Activated B cell treated with CpG ODN at 0.5 μM for 24 hours (primary cell): ENCODE data around the gene DGKI. TPM values are rescaled to one million over a fixed set of nuclear protein-coding genes. Genes with fewer than 3 reads are reported as not detected.

ENCODE experiments used
- ATAC-seq: fragments of 200-7000 bp; cut with Tn5 transposase; one replicate; pipeline ENCODE4 v1.10.0; 2021; ENCODE audit warnings: low read depth, mild to moderate bottlenecking, moderate library complexity
- CTCF ChIA-PET: fragments of 350-600 bp; sonication (Branson Sonifier 250); formaldehyde crosslinking; loops from one replicate; lab custom pipeline; 2021; ENCODE audit warnings: antibody characterized with exemption; lab: Charles Lee
- POLR2A ChIA-PET: fragments of 350-600 bp; sonication (Branson Sonifier 250); formaldehyde crosslinking; loops from one replicate; lab custom pipeline; 2021; ENCODE audit warnings: antibody characterized with exemption; lab: Charles Lee
- DNase-seq: peaks from one replicate; pipeline ENCODE4 v3.0.0; 2022
- H3K27ac Mint-ChIP-seq: one replicate; pipeline ENCODE4 v1.8.0; 2020; ENCODE audit warnings: mixed read lengths
- H3K27me3 Mint-ChIP-seq: one replicate; pipeline ENCODE4 v1.8.0; 2021; ENCODE audit warnings: mixed read lengths
- H3K36me3 Mint-ChIP-seq: one replicate; pipeline ENCODE4 v1.8.0; 2021; ENCODE audit warnings: low read depth, mixed read lengths
- H3K4me1 Mint-ChIP-seq: one replicate; pipeline ENCODE4 v1.8.0; 2021; ENCODE audit warnings: mixed read lengths
- H3K4me3 Mint-ChIP-seq: one replicate; pipeline ENCODE4 v1.8.0; 2020; ENCODE audit warnings: mild to moderate bottlenecking, mixed read lengths
- H3K9me3 Mint-ChIP-seq: one replicate; pipeline ENCODE4 v1.8.0; 2020; ENCODE audit warnings: mixed read lengths
- CTCF ChIP-seq: fragments of 200-600 bp; IDR thresholded peaks from one replicate; pipeline ENCODE4 v1.8.0; 2022; ENCODE audit warnings: antibody characterized with exemption, mild to moderate bottlenecking
- intact Hi-C: fragments of 100-400 bp; cut with micrococcal nuclease; formaldehyde crosslinking; loops from one replicate; pipeline ENCODE4 v1.15.1; 2024
- total RNA-seq: library from RNA; stranded (reverse); gene quantifications from 2 replicates; pipeline ENCODE4 v1.2.3, GENCODE V29; 2022

The DGKI gene
- total RNA-seq, 1 donor from 2014 or later: not detected

- DNase-seq: no peak
- Mint-ChIP-seq H3K27ac (no peak overlapping the region), H3K4me3 (no peak overlapping the region), H3K36me3 (no peaks in the 10 kb centered on the region), H3K4me1 (no peaks in the 10 kb centered on the region), H3K9me3 (no peaks in the 10 kb centered on the region), H3K27me3 (no peaks in the 10 kb centered on the region)
- no peak for ATAC-seq
- intact Hi-C loops: no loop called here
- no peak for TF ChIP-seq CTCF
- ChIA-PET POLR2A (no interaction called here), CTCF (no interaction called here)
Observed at GRCh38 chr7:137590756-137591305, 255.9 kb downstream of the DGKI start.

- DNase-seq (no peak), ATAC-seq (no peak)
- Mint-ChIP-seq H3K36me3 (no peaks in the 10 kb centered on the region), H3K27me3 (no peaks in the 10 kb centered on the region), H3K27ac (no peak overlapping the region), H3K9me3 (no peaks in the 10 kb centered on the region), H3K4me1 (no peaks in the 10 kb centered on the region), H3K4me3 (no peak overlapping the region)
- ChIA-PET POLR2A (no interaction called here), CTCF (no interaction called here)
- intact Hi-C loops: no loop called here
- no peak for TF ChIP-seq CTCF
Observed at GRCh38 chr7:137590071-137590755, 256.6 kb downstream of the DGKI start.

GRCh38 chr7:137587326-137587725 lies 259.4 kb downstream of the DGKI start:
- no peak overlapping the region for H3K4me3 Mint-ChIP-seq
- H3K36me3 Mint-ChIP-seq: no peaks in the 10 kb centered on the region
- no peaks in the 10 kb centered on the region for H3K4me1 Mint-ChIP-seq
- ATAC-seq (no peak), DNase-seq (no peak)
- no peaks in the 10 kb centered on the region for H3K27me3 Mint-ChIP-seq
- no peak for TF ChIP-seq CTCF
- no peaks in the 10 kb centered on the region for H3K9me3 Mint-ChIP-seq
- POLR2A ChIA-PET: no interaction called here
- intact Hi-C loops: no loop called here
- H3K27ac Mint-ChIP-seq: no peak overlapping the region
- CTCF ChIA-PET: no interaction called here

- Mint-ChIP-seq H3K36me3 (no peaks in the 10 kb centered on the region), H3K9me3 (no peaks in the 10 kb centered on the region), H3K4me3 (no peak overlapping the region), H3K27me3 (no peaks in the 10 kb centered on the region), H3K27ac (no peak overlapping the region), H3K4me1 (no peaks in the 10 kb centered on the region)
- intact Hi-C loops: no loop called here
- DNase-seq: no peak
- ChIA-PET POLR2A (no interaction called here), CTCF (no interaction called here)
- no peak for TF ChIP-seq CTCF
- no peak for ATAC-seq
Observed at GRCh38 chr7:137585591-137585990, 261.2 kb downstream of the DGKI start.

GRCh38 chr7:137583172-137583571 lies 263.6 kb downstream of the DGKI start:
- H3K9me3 Mint-ChIP-seq: no peaks in the 10 kb centered on the region
- ATAC-seq (no peak), DNase-seq (no peak)
- no peaks in the 10 kb centered on the region for H3K27me3 Mint-ChIP-seq
- H3K36me3 Mint-ChIP-seq: no peaks in the 10 kb centered on the region
- no peaks in the 10 kb centered on the region for H3K4me1 Mint-ChIP-seq
- H3K4me3 Mint-ChIP-seq: no peak overlapping the region
- intact Hi-C loops: no loop called here
- ChIA-PET POLR2A (no interaction called here), CTCF (no interaction called here)
- no peak overlapping the region for H3K27ac Mint-ChIP-seq
- TF ChIP-seq CTCF: no peak
